Measurements from ENCODE around the gene REM2.

Gene REM2

GRCh38 chr14:22929104-22929960, 46.3 kb downstream of the REM2 start, which contains the start of gene PRMT5:
Gene PRMT5, minus strand, starts transcription at chr14:22929376. Its CDS starts 15 bp downstream, at chr14:22929361.
- peak; percentile 94 for DNase-seq (ENCODE audit: low spot score)

GRCh38 chr14:22929961-22930364, 46.9 kb downstream of the REM2 start:
- DNase-seq (ENCODE audit: low spot score), result no peak

GRCh38 chr14:22932146-22932545, 49.1 kb downstream of the REM2 start:
- no peak for DNase-seq (ENCODE audit: low spot score)

- DNase-seq (ENCODE audit: low spot score), result no peak
Observed at GRCh38 chr14:22935156-22935555, 52.1 kb downstream of the REM2 start.

Measured in AG08396 (cell line).